H1 (cell line): Measurements from ENCODE around the gene TCERG1L. TPM values are rescaled to one million over a fixed set of nuclear protein-coding genes. Genes with fewer than 3 reads are reported as not detected.
A peak's percentile ranks its signal among the peaks of the same experiment; 100 is the strongest.

Experiments
- CTCF ChIA-PET: fragments of 300-600 bp; sonication (Branson Sonifier 250); formaldehyde crosslinking; loops from one replicate; lab custom pipeline; 2021; ENCODE audit not compliant: partially characterized antibody; lab: Charles Lee
- POLR2A ChIA-PET: fragments of 300-600 bp; sonication (Branson Sonifier 250); formaldehyde crosslinking; loops from one replicate; lab custom pipeline; 2021; ENCODE audit warnings: inconsistent platforms; ENCODE audit not compliant: partially characterized antibody; lab: Charles Lee
- DNase-seq, 2 experiments: peaks; one replicate each; pipeline versions ENCODE4 v3.0.0 to v3.0.0-alpha.2; 2010 to 2022; ENCODE audit warnings: low spot score in 2 of 2, low read depth in 1 of 2, mixed read lengths in 1 of 2
- FAIRE-seq: peaks from 2 replicates; lab custom pipeline; 2011; peaks lifted over from hg19 to GRCh38; lab: Jason Lieb, UNC
- H2AFZ ChIP-seq: 2 replicates; pipeline ENCODE4 v1.8.1; 2012; ENCODE audit warnings: low read length, inconsistent platforms
- H2AK5ac ChIP-seq: 2 replicates; pipeline ENCODE4 v1.6.1; 2013; ENCODE audit warnings: low read depth, low read length
- H2BK120ac ChIP-seq: replicated peaks from 2 replicates; pipeline ENCODE3; 2013; ENCODE audit warnings: low read depth, low read length, inconsistent platforms
- H2BK12ac ChIP-seq: 2 replicates; pipeline ENCODE4 v1.6.1; 2013; ENCODE audit warnings: low read depth, low read length
- H2BK15ac ChIP-seq: 2 replicates; pipeline ENCODE4 v1.6.1; 2013; ENCODE audit warnings: low read length
- H2BK20ac ChIP-seq: 2 replicates; pipeline ENCODE4 v1.6.1; 2013; ENCODE audit warnings: low read length
- H2BK5ac ChIP-seq: 2 replicates; pipeline ENCODE4 v1.6.1; 2013; ENCODE audit warnings: low read depth, low read length
- H3K14ac ChIP-seq: 2 replicates; pipeline ENCODE4 v1.6.1; 2013; ENCODE audit warnings: inconsistent platforms; ENCODE audit not compliant: insufficient read length
- H3K18ac ChIP-seq: 2 replicates; pipeline ENCODE4 v1.6.1; 2013; ENCODE audit warnings: low read length; ENCODE audit errors: extremely low read depth
- H3K23ac ChIP-seq: 2 replicates; pipeline ENCODE4 v1.6.1; 2013; ENCODE audit warnings: inconsistent platforms; ENCODE audit not compliant: insufficient read length
- H3K23me2 ChIP-seq: 2 replicates; pipeline ENCODE4 v1.6.1; 2013; ENCODE audit warnings: low read depth, low read length
- H3K27ac ChIP-seq: 2 replicates; pipeline ENCODE4 v1.6.1; 2011; ENCODE audit warnings: low read depth, low read length, inconsistent platforms
- H3K27me3 ChIP-seq, 4 experiments: replicated peaks in 1 of 4; 1 replicate in 1 of 4; 2 replicates in 3 of 4; pipeline versions ENCODE4 v1.6.1 to v1.8.1; 2011 to 2013; ENCODE audit warnings: low read length in 3 of 4, mild to moderate bottlenecking in 3 of 4, inconsistent platforms in 2 of 4, mixed read lengths in 2 of 4, moderate library complexity in 1 of 4; ENCODE audit not compliant: control insufficient read depth in 3 of 4, insufficient read depth in 3 of 4; ENCODE audit errors: extremely low read depth in 1 of 4
- H3K36me3 ChIP-seq, 4 experiments: 2 replicates each; pipeline versions ENCODE4 v1.6.1 to v1.8.1; 2011 to 2013; ENCODE audit warnings: mild to moderate bottlenecking in 4 of 4, low read length in 3 of 4, moderate library complexity in 2 of 4, control low read depth in 1 of 4, inconsistent platforms in 1 of 4; ENCODE audit not compliant: insufficient read depth in 4 of 4, control insufficient read depth in 2 of 4
- H3K4ac ChIP-seq: replicated peaks from 2 replicates; pipeline ENCODE3; 2013; ENCODE audit warnings: low read length, low read depth, mixed read lengths, inconsistent platforms; ENCODE audit not compliant: insufficient read length
- H3K4me1 ChIP-seq, 4 experiments: replicated peaks in 1 of 4; 1 replicate in 1 of 4; 2 replicates in 3 of 4; pipeline versions ENCODE4 v1.6.1 to v1.8.1; 2011 to 2013; ENCODE audit warnings: low read length in 3 of 4, inconsistent platforms in 2 of 4, mixed read lengths in 1 of 4; ENCODE audit not compliant: insufficient read depth in 4 of 4, control insufficient read depth in 3 of 4
- H3K4me2 ChIP-seq, 2 experiments: 2 replicates each; pipeline versions ENCODE4 v1.6.1 to v1.8.1; 2011 to 2013; ENCODE audit warnings: low read depth in 2 of 2, low read length in 2 of 2, control low read depth in 1 of 2, inconsistent platforms in 1 of 2, mild to moderate bottlenecking in 1 of 2; ENCODE audit not compliant: insufficient read depth in 1 of 2
- H3K4me3 ChIP-seq, 4 experiments: fragments of 200-600, 300-600 bp in 1 of 4; sonication (generic), shearing (Covaris generic), sonication (Bioruptor Twin) in 1 of 4; 2 replicates each; pipeline versions ENCODE4 v1.5.1 to v1.8.1; 2011 to 2016; ENCODE audit warnings: low read length in 4 of 4, low read depth in 3 of 4, control low read depth in 2 of 4, inconsistent platforms in 2 of 4, mild to moderate bottlenecking in 2 of 4, mixed read lengths in 1 of 4, moderate library complexity in 1 of 4; ENCODE audit not compliant: insufficient read depth in 2 of 4; ENCODE audit errors: extremely low read depth in 1 of 4
- H3K56ac ChIP-seq: replicated peaks from 2 replicates; pipeline ENCODE3; 2013; ENCODE audit warnings: low read depth, mild to moderate bottlenecking, mixed read lengths, low read length, inconsistent platforms; ENCODE audit not compliant: insufficient read length
- H3K79me1 ChIP-seq: 2 replicates; pipeline ENCODE4 v1.6.1; 2013; ENCODE audit warnings: low read depth, low read length, control low read depth
- H3K79me2 ChIP-seq, 2 experiments: 2 replicates each; pipeline versions ENCODE4 v1.6.1 to v1.8.1; 2012 to 2013; ENCODE audit warnings: low read length in 2 of 2, mild to moderate bottlenecking in 2 of 2, inconsistent platforms in 1 of 2; ENCODE audit not compliant: insufficient read depth in 2 of 2, control insufficient read depth in 1 of 2
- H3K9ac ChIP-seq, 4 experiments: replicated peaks in 1 of 4; 1 replicate in 1 of 4; 2 replicates in 3 of 4; pipeline versions ENCODE4 v1.6.1 to v1.8.1; 2011 to 2013; ENCODE audit warnings: low read depth in 3 of 4, low read length in 3 of 4, control low read depth in 2 of 4, mild to moderate bottlenecking in 2 of 4, moderate library complexity in 2 of 4, inconsistent platforms in 1 of 4; ENCODE audit errors: extremely low read depth in 1 of 4
- H3K9me3 ChIP-seq, 2 experiments: 2 replicates each; pipeline versions ENCODE4 v1.6.1 to v1.8.1; 2012 to 2013; ENCODE audit warnings: mild to moderate bottlenecking in 2 of 2, moderate library complexity in 2 of 2, control low read depth in 1 of 2, inconsistent platforms in 1 of 2, low read depth in 1 of 2, low read length in 1 of 2, mixed read lengths in 1 of 2; ENCODE audit not compliant: insufficient read depth in 2 of 2
- H4K20me1 ChIP-seq, 2 experiments: replicated peaks in 1 of 2; 2 replicates each; pipeline versions ENCODE3 to v1.8.1; 2011 to 2013; ENCODE audit warnings: inconsistent platforms in 2 of 2, low read length in 2 of 2, mild to moderate bottlenecking in 1 of 2; ENCODE audit not compliant: insufficient read depth in 2 of 2, control insufficient read depth in 1 of 2
- H4K5ac ChIP-seq: 2 replicates; pipeline ENCODE4 v1.6.1; 2013; ENCODE audit warnings: low read length, low read depth, mixed read lengths, inconsistent platforms; ENCODE audit not compliant: insufficient read length
- H4K8ac ChIP-seq: 2 replicates; pipeline ENCODE4 v1.8.0; 2013; ENCODE audit warnings: mild to moderate bottlenecking, moderate library complexity, low read length, inconsistent platforms; ENCODE audit not compliant: insufficient read depth; ENCODE audit errors: extremely low read depth
- H4K91ac ChIP-seq: replicated peaks from 2 replicates; pipeline ENCODE3; 2013; ENCODE audit warnings: low read length, mixed read lengths, inconsistent platforms; ENCODE audit not compliant: insufficient read length
- BRCA1 ChIP-seq: IDR thresholded peaks from 2 replicates; pipeline ENCODE4 v1.6.1; 2012; ENCODE audit warnings: low read depth, low read length, improper control_type of control experiment
- EP300 ChIP-seq, 2 experiments: IDR thresholded peaks; 1 replicate in 1 of 2; 2 replicates in 1 of 2; pipeline ENCODE4 v1.6.1; 2011 to 2012; ENCODE audit warnings: low read depth in 2 of 2, low read length in 2 of 2, mild to moderate bottlenecking in 2 of 2, borderline replicate concordance in 1 of 2, inconsistent platforms in 1 of 2, moderate library complexity in 1 of 2
- KDM1A ChIP-seq: fragments of 200-600, 300-600 bp; sonication (generic); IDR thresholded peaks from 2 replicates; pipeline ENCODE4 v1.7.1; 2016; ENCODE audit warnings: mild to moderate bottlenecking, low read length, borderline replicate concordance
- SIN3A ChIP-seq, 2 experiments: IDR thresholded peaks in 1 of 2; conservative IDR thresholded peaks in 1 of 2; 2 replicates each; pipeline ENCODE4 v1.6.1; 2011 to 2012; ENCODE audit warnings: low read length in 2 of 2, improper control_type of control experiment in 1 of 2, low read depth in 1 of 2, mild to moderate bottlenecking in 1 of 2
- TCF12 ChIP-seq: IDR thresholded peaks from 2 replicates; pipeline ENCODE4 v1.6.1; 2011; ENCODE audit warnings: low read depth, mild to moderate bottlenecking, low read length
- WGBS, 2 experiments: shearing (Covaris generic) in 1 of 2; methylation state at CpG; one replicate each; pipeline versions ENCODE4 v1.1.6 to v1.1.7; 2013 to 2015; ENCODE audit warnings: low lambda C conversion rate in 2 of 2, mixed read lengths in 2 of 2, inconsistent platforms in 1 of 2, low coverage in 1 of 2, missing lambda C conversion rate in 1 of 2; ENCODE audit not compliant: insufficient replicate concordance in 2 of 2, insufficient coverage in 1 of 2, insufficient read length in 1 of 2; ENCODE audit errors: extremely low coverage in 1 of 2, missing lambda C conversion rate in 1 of 2; 5-methylcytosine and 5-hydroxymethylcytosine counted together
- polyA plus RNA-seq, 7 experiments: library from polyadenylated mRNA; depleted of rRNA in 3 of 7; stranded (reverse) in 5 of 7; unstranded in 2 of 7; fragments of >200 nt in 5 of 7; fragments of 200-250 nt in 2 of 7; gene quantifications; 1 replicate in 5 of 7; 2 replicates in 1 of 7; 4 replicates in 1 of 7; pipeline versions ENCODE4 v1.2.1 to v1.2.3, GENCODE V29; 2011 to 2013; ENCODE audit warnings: missing spikeins in 2 of 7, mixed read lengths in 2 of 7
- total RNA-seq: library from RNA; stranded (reverse); fragmentation: NEBNext Ultra II Directional; extraction: Animal tissue kit (Norgen Biotek cat#: 25700); gene quantifications from 2 replicates; pipeline ENCODE4 v1.2.1, GENCODE V29; 2021
- TF ChIP-seq, protein P1 (sequence below): IDR thresholded peaks from 2 replicates; pipeline ENCODE4 v1.6.1; 2012; ENCODE audit warnings: low read length, inconsistent platforms

The TCERG1L gene
- total and polyA plus RNA-seq, 2 of the 8 experiments (the other 6 are each of a cell fraction or from before 2014, with no cell fraction given): 3.9 to 6.9 TPM

DNA sequence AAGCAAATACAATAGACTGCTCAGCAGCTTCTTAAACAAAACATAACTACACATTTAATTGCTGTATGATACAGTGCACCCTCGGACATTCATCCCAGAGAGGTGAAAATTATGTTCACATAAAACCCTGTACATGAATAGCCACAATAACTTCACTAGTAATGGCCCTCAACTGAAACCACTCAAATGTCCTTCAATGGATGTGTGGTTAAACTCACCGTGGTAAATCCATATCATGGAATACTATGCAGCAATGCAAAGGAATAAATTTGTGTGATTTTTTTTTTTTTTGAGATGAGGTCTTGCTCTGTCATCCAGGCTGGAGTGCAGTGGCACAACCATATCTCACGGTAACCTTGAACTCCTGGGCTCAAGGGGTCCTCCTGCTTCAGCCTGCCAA lies 252.7 kb downstream of the TCERG1L start:
- Histone ChIP-seq H3K4me2 (no peak overlapping the region), H3K56ac (no peak overlapping the region), H2BK5ac (no peak overlapping the region), H3K9me3 (peaks cover 0 to 3% of the 10 kb centered on the region in 2 experiments; a peak in 2 of 4 replicates), H2BK20ac (no peak overlapping the region), H2BK12ac (no peak overlapping the region), H3K18ac (no peak overlapping the region), H3K23ac (no peak overlapping the region), H3K27me3 (no peaks in the 10 kb centered on the region), H2BK120ac (no peak overlapping the region), H3K4me1 (peaks cover 0 to 2% (median 1%) of the 10 kb centered on the region in 4 experiments; a peak in 2 of 7 replicates), H2AK5ac (no peak overlapping the region), H4K91ac (no peak overlapping the region), H3K4me3 (no peak overlapping the region), H3K4ac (no peak overlapping the region), H3K14ac (no peak overlapping the region), H3K9ac (no peak overlapping the region), H3K79me1 (no peaks in the 10 kb centered on the region), H4K8ac (no peak overlapping the region), H2BK15ac (no peak overlapping the region), H4K20me1 (no peaks in the 10 kb centered on the region), H3K23me2 (no peaks in the 10 kb centered on the region), H3K27ac (no peak overlapping the region), H2AFZ (no peak overlapping the region), H3K36me3 (no peaks in the 10 kb centered on the region; a peak in 1 of 8 replicates)
- DNase-seq (no peak), FAIRE-seq (no peak)
- WGBS, 2 experiments: 82% methylated on average over 3 of the region's 3 CpGs; no CpG with 5 or more reads in 1 of the 2 experiments
- POLR2A ChIA-PET: interaction anchor here (0.6 kb wide), 1 partner anchor 871 kb away, joined by 3 read pairs; no protein-coding TSS in a partner anchor
- CTCF ChIA-PET: no interaction called here
- no peak for TF ChIP-seq BRCA1
- TF ChIP-seq KDM1A: peak; percentile 79; the same call in 1 of the 2 replicates
- TF ChIP-seq TCF12: no peak
- no peak for TF ChIP-seq EP300 (IDR thresholded peaks at IDR 0.05; ENCODE audit: borderline replicate concordance in 1 of 2, low read depth in 2 of 2, low read length in 2 of 2)
- no peak for TF ChIP-seq SIN3A (conservative IDR thresholded peaks at IDR 0.05 in 1 of 2, IDR thresholded peaks at IDR 0.05 in 1 of 2; ENCODE audit: low read depth in 1 of 2, low read length in 2 of 2)
- TF ChIP-seq, protein P1, sequence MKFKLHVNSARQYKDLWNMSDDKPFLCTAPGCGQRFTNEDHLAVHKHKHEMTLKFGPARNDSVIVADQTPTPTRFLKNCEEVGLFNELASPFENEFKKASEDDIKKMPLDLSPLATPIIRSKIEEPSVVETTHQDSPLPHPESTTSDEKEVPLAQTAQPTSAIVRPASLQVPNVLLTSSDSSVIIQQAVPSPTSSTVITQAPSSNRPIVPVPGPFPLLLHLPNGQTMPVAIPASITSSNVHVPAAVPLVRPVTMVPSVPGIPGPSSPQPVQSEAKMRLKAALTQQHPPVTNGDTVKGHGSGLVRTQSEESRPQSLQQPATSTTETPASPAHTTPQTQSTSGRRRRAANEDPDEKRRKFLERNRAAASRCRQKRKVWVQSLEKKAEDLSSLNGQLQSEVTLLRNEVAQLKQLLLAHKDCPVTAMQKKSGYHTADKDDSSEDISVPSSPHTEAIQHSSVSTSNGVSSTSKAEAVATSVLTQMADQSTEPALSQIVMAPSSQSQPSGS: no peak
- TF ChIP-seq, all 59 proteins: peak for 1
- Histone ChIP-seq H3K79me2 (no peaks in the 10 kb centered on the region), H4K5ac (no peak overlapping the region)
